GM23338 (cell line): ENCODE data around the gene ATP1B2. TPM values are rescaled to one million over a fixed set of nuclear protein-coding genes. Genes with fewer than 3 reads are reported as not detected.

ENCODE experiments used
- ATAC-seq: fragments of 200-7000 bp; cut with Tn5 transposase; 3 replicates; pipeline ENCODE4 v1.9.1; 2020
- DNase-seq: peaks from one replicate; pipeline ENCODE4 v3.0.0-alpha.2; 2015; ENCODE audit warnings: low spot score
- H2AFZ ChIP-seq: fragments of 200-600 bp; sonication (generic); 2 replicates; pipeline ENCODE4 v1.8.0; 2016; ENCODE audit warnings: antibody characterized with exemption, mild to moderate bottlenecking, moderate library complexity
- H3F3A ChIP-seq: fragments of 200-600 bp; sonication (generic); replicated peaks from 2 replicates; pipeline ENCODE4 v1.8.0; 2017; ENCODE audit warnings: antibody characterized with exemption, mixed run types, low read depth
- H3K27ac ChIP-seq: fragments of 200-600 bp; sonication (generic); 2 replicates; pipeline ENCODE4 v1.6.1; 2016; ENCODE audit warnings: low read depth
- H3K27me3 ChIP-seq: fragments of 200-600 bp; sonication (generic); 2 replicates; pipeline ENCODE4 v1.8.0; 2016; ENCODE audit warnings: mild to moderate bottlenecking, mixed run types, moderate library complexity; ENCODE audit not compliant: insufficient read depth
- H3K36me3 ChIP-seq: fragments of 200-600 bp; sonication (generic); 2 replicates; pipeline ENCODE4 v1.8.0; 2016; ENCODE audit warnings: mild to moderate bottlenecking; ENCODE audit not compliant: insufficient read depth
- H3K4me1 ChIP-seq: fragments of 200-600 bp; sonication (generic); 2 replicates; pipeline ENCODE4 v1.8.0; 2016; ENCODE audit warnings: mild to moderate bottlenecking, moderate library complexity; ENCODE audit not compliant: insufficient read depth
- H3K4me2 ChIP-seq: fragments of 200-600 bp; sonication (generic); 2 replicates; pipeline ENCODE4 v1.7.1; 2017; ENCODE audit warnings: mixed run types
- H3K4me3 ChIP-seq: fragments of 200-600 bp; sonication (generic); 2 replicates; pipeline ENCODE4 v1.6.1; 2016; ENCODE audit warnings: mixed run types
- H3K79me2 ChIP-seq: fragments of 200-600 bp; sonication (generic); replicated peaks from 2 replicates; pipeline ENCODE4 v1.8.0; 2017; ENCODE audit warnings: mild to moderate bottlenecking; ENCODE audit not compliant: insufficient read depth
- H3K9me2 ChIP-seq: fragments of 200-600 bp; sonication (generic); 2 replicates; pipeline ENCODE4 v1.8.0; 2017; ENCODE audit not compliant: insufficient read depth
- H4K20me1 ChIP-seq: fragments of 200-600 bp; sonication (generic); replicated peaks from 2 replicates; pipeline ENCODE4 v1.8.0; 2017; ENCODE audit warnings: mild to moderate bottlenecking; ENCODE audit not compliant: insufficient read depth
- H3K27ac Mint-ChIP-seq: 2 replicates; pipeline ENCODE4 v1.8.0; 2020; ENCODE audit warnings: inconsistent platforms, mild to moderate bottlenecking, moderate library complexity, mixed read lengths
- H3K27me3 Mint-ChIP-seq: 3 replicates; pipeline ENCODE4 v1.8.0; 2022; ENCODE audit warnings: low read depth, mild to moderate bottlenecking, moderate library complexity, mixed read lengths, inconsistent platforms; ENCODE audit not compliant: insufficient read depth, poor library complexity
- H3K36me3 Mint-ChIP-seq: 3 replicates; pipeline ENCODE4 v1.8.0; 2021; ENCODE audit warnings: low read depth, mild to moderate bottlenecking, inconsistent platforms, moderate library complexity, mixed read lengths
- H3K4me1 Mint-ChIP-seq: 3 replicates; pipeline ENCODE4 v1.8.0; 2020; ENCODE audit warnings: mild to moderate bottlenecking, inconsistent platforms, mixed read lengths
- H3K4me3 Mint-ChIP-seq: 3 replicates; pipeline ENCODE4 v1.8.0; 2021; ENCODE audit warnings: moderate library complexity, mild to moderate bottlenecking, inconsistent platforms, mixed read lengths
- H3K9me3 Mint-ChIP-seq: 3 replicates; pipeline ENCODE4 v1.8.0; 2020; ENCODE audit warnings: moderate library complexity, mild to moderate bottlenecking, inconsistent platforms, mixed read lengths
- CTCF ChIP-seq, 2 experiments: fragments of 200-600 bp in 1 of 2; sonication (generic) in 1 of 2; conservative IDR thresholded peaks; 2 replicates each; pipeline versions ENCODE4 v1.5.1 to v1.6.1; 2016 to 2017; ENCODE audit warnings: antibody characterized with exemption in 2 of 2, low read depth in 2 of 2, mild to moderate bottlenecking in 2 of 2, moderate library complexity in 1 of 2
- EZH2 ChIP-seq: fragments of 200-600 bp; sonication (generic); IDR thresholded peaks from one replicate; pipeline ENCODE4 v1.8.0; 2017; ENCODE audit warnings: antibody characterized with exemption, mild to moderate bottlenecking, low read depth; ENCODE audit not compliant: unreplicated experiment
- EZH2phosphoT487 ChIP-seq: fragments of 200-600 bp; sonication (generic); IDR thresholded peaks from one replicate; pipeline ENCODE4 v1.8.1; 2018; ENCODE audit warnings: antibody characterized with exemption; ENCODE audit not compliant: unreplicated experiment
- JUNB ChIP-seq: IDR thresholded peaks from one replicate; pipeline ENCODE4 v1.6.1; 2016; ENCODE audit warnings: antibody characterized with exemption; ENCODE audit not compliant: unreplicated experiment
- POLR2AphosphoS5 ChIP-seq: IDR thresholded peaks from 2 replicates; pipeline ENCODE4 v1.6.1; 2016; ENCODE audit warnings: antibody characterized with exemption, low read depth
- REST ChIP-seq: IDR thresholded peaks from one replicate; pipeline ENCODE4 v1.6.1; 2018; ENCODE audit warnings: antibody characterized with exemption; ENCODE audit not compliant: unreplicated experiment
- STAT1 ChIP-seq: IDR thresholded peaks from one replicate; pipeline ENCODE4 v1.6.1; 2016; ENCODE audit warnings: antibody characterized with exemption; ENCODE audit not compliant: unreplicated experiment
- ZNF114 ChIP-seq: fragments of 250-450 bp; sonication (Bioruptor Pico); IDR thresholded peaks from 2 replicates; pipeline ENCODE4 v1.5.0; 2020; ENCODE audit warnings: mild to moderate bottlenecking, moderate library complexity
- polyA plus RNA-seq: library from polyadenylated mRNA; unstranded; fragments of >200 nt; fragmentation: Nextera tagmentation; extraction: Ambion mirVana; gene quantifications from 2 replicates; pipeline ENCODE4 v1.2.1, GENCODE V29; 2016
- total RNA-seq: library from RNA; depleted of rRNA; stranded (reverse); fragments of >200 nt; shearing (Covaris generic); gene quantifications from 2 replicates; pipeline ENCODE4 v1.2.3, GENCODE V29; 2014
- TF ChIP-seq, protein P1 (sequence below): IDR thresholded peaks from 2 replicates; pipeline ENCODE4 v1.6.1; 2016; ENCODE audit warnings: antibody characterized with exemption

The ATP1B2 gene
- total and polyA plus RNA-seq, 2 experiments from 2014 or later, result 14.9 to 33.1 TPM

DNA sequence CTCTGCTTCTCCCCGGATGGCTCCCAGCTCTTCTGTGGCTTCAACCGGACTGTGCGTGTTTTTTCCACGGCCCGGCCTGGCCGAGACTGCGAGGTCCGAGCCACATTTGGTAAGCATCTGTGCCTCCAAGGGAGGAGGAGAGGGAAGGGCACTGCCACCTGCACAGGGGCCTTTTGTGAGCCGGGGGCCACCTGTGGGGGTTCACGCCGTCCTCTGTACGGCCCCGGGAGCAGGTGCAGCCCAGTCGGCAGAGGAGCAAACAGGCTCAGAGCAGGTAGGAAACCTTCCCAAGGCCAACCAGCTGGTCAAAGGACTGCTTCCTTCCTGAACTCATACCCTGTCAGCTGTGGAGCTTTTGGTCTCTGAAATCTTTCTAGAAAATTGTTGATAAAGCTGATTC is 51.0 kb downstream of the ATP1B2 start (continued):
- no peak for TF ChIP-seq REST
- TF ChIP-seq JUNB, result no peak
- no peak for TF ChIP-seq ZNF114
- TF ChIP-seq EZH2phosphoT487, result no peak

DNA sequence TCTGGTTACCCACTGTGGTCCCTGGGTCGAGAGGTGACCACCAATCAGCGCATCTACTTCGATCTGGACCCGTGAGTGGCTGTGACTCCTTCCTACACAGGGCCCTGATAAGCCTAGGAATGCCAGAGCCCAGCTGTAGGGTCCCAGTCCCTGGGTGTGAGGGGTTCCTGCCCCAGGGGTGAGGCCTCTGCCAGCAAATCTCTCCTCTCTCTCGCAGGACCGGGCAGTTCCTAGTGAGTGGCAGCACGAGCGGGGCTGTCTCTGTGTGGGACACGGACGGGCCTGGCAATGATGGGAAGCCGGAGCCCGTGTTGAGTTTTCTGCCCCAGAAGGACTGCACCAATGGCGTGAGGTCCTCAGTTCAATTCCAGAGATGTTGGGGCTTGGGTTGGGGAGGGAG is 52.0 kb downstream of the ATP1B2 start:
- H3K9me3 Mint-ChIP-seq, result no peaks in the 10 kb centered on the region
- no peak overlapping the region; the same call in 2 of the 3 replicates for H3K4me3 Mint-ChIP-seq
- H3K36me3 Mint-ChIP-seq, result peaks cover 8% of the 10 kb centered on the region; the same call in 1 of the 3 replicates
- H3K27ac ChIP-seq, result peak overlapping the region; percentile 79; the same call in 1 of the 2 replicates
- H2AFZ ChIP-seq, result no peak overlapping the region
- H3K79me2 ChIP-seq, result no peaks in the 10 kb centered on the region
- H3K4me2 ChIP-seq, result peak overlapping the region; percentile 97
- no peaks in the 10 kb centered on the region for H3K36me3 ChIP-seq
- peaks cover 17% of the 10 kb centered on the region for H3K27me3 Mint-ChIP-seq
- H3F3A ChIP-seq, result 0 out of 2 replicates have a peak, but pooled peaks cover 20% of the 10 kb centered on the region
- DNase-seq (no peak), ATAC-seq (no peak)
- H4K20me1 ChIP-seq, result no peaks in the 10 kb centered on the region; the same call in 1 of the 2 replicates
- no peak overlapping the region; the same call in 1 of the 2 replicates for H3K27ac Mint-ChIP-seq
- no peak overlapping the region; the same call in 1 of the 2 replicates for H3K4me3 ChIP-seq
- TF ChIP-seq POLR2AphosphoS5, result no peak
- peaks cover 11% of the 10 kb centered on the region for H3K27me3 ChIP-seq
- H3K9me2 ChIP-seq, result no peaks in the 10 kb centered on the region
- H3K4me1 Mint-ChIP-seq, result peaks cover 29% of the 10 kb centered on the region
- H3K4me1 ChIP-seq, result peaks cover 22% of the 10 kb centered on the region

GRCh38 chr17:7703584-7704479 is 53.1 kb downstream of the ATP1B2 start:
- H2AFZ ChIP-seq, result peak overlapping the region; percentile 99; the same call in 1 of the 2 replicates
- H3K27ac ChIP-seq, result no peak overlapping the region
- Mint-ChIP-seq H3K27me3 (peaks cover 17% of the 10 kb centered on the region), H3K4me3 (peak overlapping the region; percentile 79), H3K27ac (peak overlapping the region; percentile 31), H3K36me3 (peaks cover 8% of the 10 kb centered on the region; the same call in 1 of the 3 replicates), H3K4me1 (peaks cover 29% of the 10 kb centered on the region), H3K9me3 (no peaks in the 10 kb centered on the region)
- no peaks in the 10 kb centered on the region for H3K9me2 ChIP-seq
- peak overlapping the region; percentile 89 for H3K4me3 ChIP-seq
- no peaks in the 10 kb centered on the region for H3K36me3 ChIP-seq
- H3K4me2 ChIP-seq, result peak overlapping the region; percentile 97
- H3K79me2 ChIP-seq, result no peaks in the 10 kb centered on the region
- H4K20me1 ChIP-seq, result no peaks in the 10 kb centered on the region; the same call in 1 of the 2 replicates
- peaks cover 11% of the 10 kb centered on the region for H3K27me3 ChIP-seq
- peaks cover 22% of the 10 kb centered on the region for H3K4me1 ChIP-seq
- DNase-seq (peak; percentile 98), ATAC-seq (peak; percentile 68)
- H3F3A ChIP-seq, result 0 out of 2 replicates have a peak, but pooled peaks cover 20% of the 10 kb centered on the region
- TF ChIP-seq EZH2 (no peak), CTCF (conservative IDR thresholded peaks at IDR 0.05; ENCODE audit: low read depth in 2 of 2) (no peak), JUNB (no peak), STAT1 (no peak)
- TF ChIP-seq, protein P1, sequence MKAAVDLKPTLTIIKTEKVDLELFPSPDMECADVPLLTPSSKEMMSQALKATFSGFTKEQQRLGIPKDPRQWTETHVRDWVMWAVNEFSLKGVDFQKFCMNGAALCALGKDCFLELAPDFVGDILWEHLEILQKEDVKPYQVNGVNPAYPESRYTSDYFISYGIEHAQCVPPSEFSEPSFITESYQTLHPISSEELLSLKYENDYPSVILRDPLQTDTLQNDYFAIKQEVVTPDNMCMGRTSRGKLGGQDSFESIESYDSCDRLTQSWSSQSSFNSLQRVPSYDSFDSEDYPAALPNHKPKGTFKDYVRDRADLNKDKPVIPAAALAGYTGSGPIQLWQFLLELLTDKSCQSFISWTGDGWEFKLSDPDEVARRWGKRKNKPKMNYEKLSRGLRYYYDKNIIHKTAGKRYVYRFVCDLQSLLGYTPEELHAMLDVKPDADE, result no peak
